ENCODE results near the gene PLP1.
"Not testable (repeated sequence)": the region's sequence is repeated elsewhere in the genome, so short reads cannot be mapped to it uniquely, and the experiment has no call there.

The PLP1 gene, protein sequence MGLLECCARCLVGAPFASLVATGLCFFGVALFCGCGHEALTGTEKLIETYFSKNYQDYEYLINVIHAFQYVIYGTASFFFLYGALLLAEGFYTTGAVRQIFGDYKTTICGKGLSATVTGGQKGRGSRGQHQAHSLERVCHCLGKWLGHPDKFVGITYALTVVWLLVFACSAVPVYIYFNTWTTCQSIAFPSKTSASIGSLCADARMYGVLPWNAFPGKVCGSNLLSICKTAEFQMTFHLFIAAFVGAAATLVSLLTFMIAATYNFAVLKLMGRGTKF

DNA sequence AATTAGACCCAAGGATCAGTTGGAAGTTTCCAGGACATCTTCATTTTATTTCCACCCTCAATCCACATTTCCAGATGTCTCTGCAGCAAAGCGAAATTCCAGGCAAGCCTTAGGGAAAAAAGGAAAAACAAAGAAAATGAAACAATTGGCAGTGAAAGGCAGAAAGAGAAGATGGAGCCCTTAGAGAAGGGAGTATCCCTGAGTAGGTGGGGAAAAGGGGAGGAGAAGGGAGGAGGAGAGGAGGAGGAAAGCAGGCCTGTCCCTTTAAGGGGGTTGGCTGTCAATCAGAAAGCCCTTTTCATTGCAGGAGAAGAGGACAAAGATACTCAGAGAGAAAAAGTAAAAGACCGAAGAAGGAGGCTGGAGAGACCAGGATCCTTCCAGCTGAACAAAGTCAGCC is at the start of gene PLP1:
Gene PLP1, plus strand, starts transcription at position 295 of the 400 bp plus-strand sequence. CDS start 156 bp downstream, outside the sequence.
- no peak for DNase-seq (ENCODE audit: low read depth in 2 of 2)

- no peak for DNase-seq (ENCODE audit: low read depth in 2 of 2)
Observed at GRCh38 chrX:103727115-103727514, 49.5 kb upstream of the PLP1 start.

- DNase-seq (ENCODE audit: low read depth in 2 of 2): no peak
Observed at GRCh38 chrX:103729015-103729414, 47.6 kb upstream of the PLP1 start.

DNA sequence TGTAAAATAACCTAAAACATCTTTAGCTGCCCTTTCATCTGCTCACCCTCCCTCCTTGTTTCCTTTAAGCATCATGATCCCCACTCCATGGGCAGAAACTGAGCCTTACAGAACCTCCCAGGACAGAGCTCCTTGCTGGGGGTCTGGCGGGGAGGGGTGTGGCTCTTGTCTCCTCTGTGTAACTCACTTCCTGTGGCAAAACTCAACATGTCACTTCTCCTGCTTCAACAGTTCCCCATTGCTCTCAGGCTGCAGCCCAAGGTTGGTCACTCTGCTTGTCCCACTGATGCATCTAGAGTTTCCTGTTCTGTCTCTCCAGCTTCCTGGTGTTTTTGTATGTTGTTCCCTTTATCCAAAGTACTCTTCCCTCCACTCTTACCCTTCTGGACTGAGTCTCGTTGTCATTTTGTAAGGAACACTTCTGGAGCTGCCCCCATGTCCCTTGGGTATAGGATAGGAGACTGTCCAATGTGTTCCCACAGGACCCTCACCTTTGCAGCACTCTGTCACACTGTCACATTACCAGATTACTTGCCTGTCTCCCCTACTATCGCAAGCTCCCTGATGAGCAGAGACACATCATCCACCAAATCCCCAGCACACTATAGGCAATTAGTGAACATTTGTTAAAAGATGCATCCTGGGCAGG is 46.4 kb upstream of the PLP1 start:
- DNase-seq (ENCODE audit: low read depth in 2 of 2): no peak

GRCh38 chrX:103730796-103731493 is 45.7 kb upstream of the PLP1 start:
- DNase-seq (ENCODE audit: low read depth in 2 of 2): no peak

GRCh38 chrX:103733017-103733416 is 43.6 kb upstream of the PLP1 start:
- DNase-seq (ENCODE audit: low read depth in 2 of 2): no peak

DNA sequence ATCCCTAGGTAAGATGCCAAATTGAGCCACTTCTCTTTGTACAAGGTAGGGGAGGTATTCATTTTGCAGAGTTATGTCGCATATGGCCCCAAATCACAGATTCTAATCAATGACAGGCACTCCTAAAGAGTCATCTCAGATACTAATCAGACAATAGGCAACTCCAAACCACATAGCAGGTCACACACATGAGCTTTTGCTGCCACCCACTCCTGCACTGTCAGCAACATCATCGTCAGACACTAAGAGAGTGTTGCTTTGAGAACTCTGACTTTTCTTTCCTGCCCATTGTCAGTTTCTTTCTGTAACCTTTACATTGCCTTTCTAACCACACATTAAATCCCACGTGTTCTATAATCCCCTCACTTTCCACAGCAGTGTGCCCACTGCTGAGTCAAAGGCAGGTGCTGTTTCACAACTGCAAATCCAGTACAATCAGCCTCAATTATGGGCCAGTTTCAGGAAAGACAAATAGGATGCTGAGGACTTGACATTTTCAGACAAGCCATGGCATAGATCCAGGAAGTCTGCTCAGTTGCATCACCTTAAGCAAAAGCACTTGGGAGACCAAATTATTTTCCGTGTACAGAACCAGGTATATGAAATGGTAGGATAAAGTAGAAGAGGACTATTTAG is 42.4 kb upstream of the PLP1 start:
- DNase-seq (ENCODE audit: low read depth in 2 of 2): no peak

DNA sequence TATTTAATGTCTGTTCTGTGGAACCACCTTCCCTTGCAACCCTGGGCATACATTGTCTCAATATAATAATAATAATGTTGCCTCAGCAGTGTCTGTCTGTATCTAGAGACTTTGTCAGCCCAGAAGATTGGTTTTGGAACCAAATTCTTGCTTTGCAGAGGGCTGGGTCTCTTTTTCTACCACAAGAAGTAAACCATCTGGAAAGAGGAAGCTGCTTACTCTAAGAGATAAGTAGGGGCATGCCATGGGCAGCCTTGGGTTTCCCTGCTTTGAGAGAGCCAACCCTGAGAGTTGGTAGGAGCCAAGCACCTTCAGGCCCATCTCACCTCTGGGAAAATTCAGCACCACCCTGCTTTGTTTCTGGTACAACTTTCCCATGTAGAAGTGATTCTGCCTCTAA is 38.9 kb upstream of the PLP1 start:
- no peak for DNase-seq (ENCODE audit: low read depth in 2 of 2)

DNA sequence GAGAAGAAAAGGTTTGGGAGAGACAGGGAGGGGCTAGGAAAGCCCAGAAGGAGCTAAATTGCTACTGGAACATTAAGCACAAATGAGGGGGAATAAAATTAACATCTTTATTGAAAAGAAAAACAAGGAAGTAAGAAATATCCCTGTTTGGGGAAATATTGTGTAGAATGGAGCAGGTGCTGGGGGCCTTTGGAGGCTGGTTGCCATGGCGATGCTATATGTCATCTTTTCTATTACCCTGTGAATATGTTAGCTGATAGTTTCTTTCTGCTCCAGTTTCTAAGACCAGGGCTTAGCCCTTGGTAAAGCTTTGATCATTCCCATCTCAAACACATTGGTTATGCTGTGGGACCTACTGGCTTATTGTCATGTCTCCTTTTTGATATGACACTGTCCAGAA is 37.2 kb upstream of the PLP1 start:
- DNase-seq (ENCODE audit: low read depth in 2 of 2): no peak

DNA sequence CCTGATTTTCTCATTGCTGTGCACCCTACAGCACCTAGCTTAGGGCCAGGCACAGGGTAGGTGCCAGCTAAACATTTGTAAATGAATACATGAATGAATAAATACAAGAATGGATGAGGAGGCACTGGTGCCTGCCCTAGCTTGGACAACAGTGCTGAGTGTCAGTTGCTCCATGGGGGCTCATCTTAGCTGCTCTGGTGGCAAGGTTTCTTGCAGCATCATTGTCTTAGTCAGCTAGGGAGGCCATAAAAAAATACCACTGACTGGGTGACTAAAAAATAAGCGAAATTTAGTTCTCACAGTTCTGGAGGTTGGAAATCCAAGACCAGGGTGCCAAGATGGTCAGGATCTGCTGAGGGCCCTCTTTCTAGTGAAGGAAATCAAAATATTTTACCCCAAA is 34.8 kb upstream of the PLP1 start:
- no peak for DNase-seq (ENCODE audit: low read depth in 2 of 2)

DNA sequence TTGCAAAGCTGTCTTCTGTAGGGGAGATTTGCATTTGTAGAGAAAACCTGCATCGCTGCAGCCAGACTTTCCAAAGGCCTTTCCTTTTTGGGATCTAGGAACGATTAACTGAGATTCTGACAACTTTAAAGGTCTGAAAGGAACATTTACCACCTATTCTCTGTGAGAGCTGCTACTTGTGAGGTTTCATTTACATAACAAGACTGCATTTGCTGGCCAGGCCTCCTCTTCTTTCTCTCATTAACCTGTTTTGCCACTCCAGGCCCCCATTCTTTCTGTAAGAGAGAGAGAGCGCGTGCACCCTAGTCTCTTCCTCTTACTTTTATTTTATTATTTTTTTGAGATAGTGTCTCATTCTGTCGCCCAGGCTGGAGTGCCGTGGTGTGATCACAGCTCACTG is 34.3 kb upstream of the PLP1 start:
- DNase-seq (ENCODE audit: low read depth in 2 of 2): no peak

- DNase-seq (ENCODE audit: low read depth in 2 of 2): no peak
Observed at GRCh38 chrX:103747163-103747562, 29.5 kb upstream of the PLP1 start.

GRCh38 chrX:103754401-103754800 is 22.2 kb upstream of the PLP1 start:
- DNase-seq (ENCODE audit: low read depth in 2 of 2): no peak

DNA sequence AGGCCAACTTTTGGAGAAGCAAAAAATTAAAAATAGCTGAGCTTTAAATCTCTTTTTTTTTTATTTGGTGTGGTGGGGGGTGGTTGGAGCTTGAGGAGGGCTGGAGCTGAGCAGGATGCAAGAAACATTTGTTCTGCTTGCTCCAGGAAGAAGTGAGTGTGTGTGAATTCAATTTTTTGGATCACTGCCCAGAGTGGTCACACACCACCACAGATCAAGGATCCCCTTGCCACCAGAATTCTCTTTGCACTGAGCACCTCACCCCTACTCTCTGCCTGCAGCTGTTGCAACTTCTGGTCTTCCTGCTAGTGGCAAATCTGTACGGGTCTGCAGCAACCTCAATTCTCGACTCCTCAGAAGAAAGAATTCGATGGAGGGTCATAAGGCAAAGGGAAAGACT is 19.9 kb upstream of the PLP1 start:
- no peak for DNase-seq (ENCODE audit: low read depth in 2 of 2)

- no peak for DNase-seq (ENCODE audit: low read depth in 2 of 2)
Observed at GRCh38 chrX:103758555-103758954, 18.1 kb upstream of the PLP1 start.

DNA sequence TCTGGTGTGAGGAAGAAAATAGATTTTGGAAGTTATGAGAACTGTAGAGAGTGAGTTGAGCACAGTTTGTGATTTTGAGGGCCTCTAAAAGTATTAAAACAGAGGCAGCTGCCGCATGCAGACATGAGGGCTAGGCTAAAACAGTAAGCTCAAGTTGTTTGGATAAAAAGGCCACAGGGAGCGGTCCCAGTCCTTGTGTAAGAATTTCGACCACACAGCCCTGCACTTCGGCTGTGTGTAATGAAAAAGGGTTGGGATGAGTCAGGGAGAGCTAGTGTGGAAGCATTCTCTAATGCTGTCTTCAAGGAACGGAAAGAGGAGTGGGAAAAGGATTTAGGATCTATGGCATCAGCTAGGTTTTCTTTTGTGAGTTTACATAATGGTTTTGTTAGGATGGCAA is 13.1 kb upstream of the PLP1 start:
- DNase-seq (ENCODE audit: low read depth in 2 of 2): not testable (repeated sequence)

DNA sequence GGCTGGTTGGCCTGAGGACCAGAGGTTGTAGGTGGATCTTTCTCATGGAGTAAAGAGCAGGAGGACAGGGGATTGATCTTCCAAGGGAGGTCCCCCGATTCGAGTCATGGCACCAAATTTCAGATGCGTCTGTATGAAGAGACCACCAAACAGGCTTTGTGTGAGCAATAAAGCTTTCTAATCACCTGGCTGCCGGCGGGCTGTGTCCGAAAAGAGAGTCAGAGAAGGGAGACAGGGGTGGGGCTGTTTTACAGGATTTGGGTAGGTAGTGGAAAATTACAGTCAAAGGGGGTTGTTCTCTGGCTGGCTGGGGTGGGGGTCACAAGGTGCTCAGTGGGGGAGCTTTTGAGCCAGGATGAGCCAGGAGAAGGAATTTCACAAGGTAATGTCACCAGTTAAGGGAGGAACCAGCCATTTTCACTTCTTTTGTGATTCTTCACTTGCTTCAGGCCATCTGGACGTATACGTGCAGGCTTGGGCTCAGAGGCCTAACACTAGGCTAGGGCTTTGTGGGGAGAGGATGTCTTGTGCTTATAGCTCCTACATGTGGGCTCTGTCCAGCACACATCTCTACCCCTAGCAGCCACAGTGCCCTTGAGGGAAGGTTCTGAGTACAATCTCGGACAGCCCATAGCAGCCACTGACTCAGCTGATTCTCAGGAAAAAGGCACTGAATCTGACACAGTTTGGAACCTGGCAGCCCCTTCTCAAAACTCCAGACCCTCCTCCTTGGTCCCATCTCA is 9.7 kb upstream of the PLP1 start:
- not testable (repeated sequence) for DNase-seq (ENCODE audit: low read depth in 2 of 2)

DNA sequence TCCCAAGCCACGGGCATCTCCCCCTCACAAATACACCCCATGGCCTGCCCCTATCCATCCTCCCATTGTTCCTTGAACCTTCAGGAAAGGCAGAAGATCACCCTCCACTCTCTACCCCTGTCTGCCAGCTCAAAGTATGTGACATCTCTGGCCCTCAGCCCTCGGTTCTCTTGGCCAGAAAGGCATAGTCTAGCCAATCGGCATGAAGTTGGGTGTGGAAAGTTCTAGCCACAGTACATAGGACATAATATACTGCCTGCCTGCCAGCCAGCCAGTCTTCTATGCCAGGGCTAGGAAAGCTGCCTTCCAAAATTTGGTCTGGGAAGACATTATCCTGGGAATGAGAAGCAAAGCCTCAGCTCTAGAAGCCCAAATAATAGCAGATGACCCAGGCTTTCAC is 3.2 kb upstream of the PLP1 start:
- DNase-seq (ENCODE audit: low read depth in 2 of 2): no peak

GRCh38 chrX:103774070-103774642 is 2.5 kb upstream of the PLP1 start:
- no peak for DNase-seq (ENCODE audit: low read depth in 2 of 2)

- DNase-seq (ENCODE audit: low read depth in 2 of 2): no peak
Observed at GRCh38 chrX:103779141-103779789, 2.6 kb downstream of the PLP1 start.

Data from stimulated activated CD4-positive, alpha-beta T cell treated with anti-CD3 and anti-CD28 coated beads, Interleukin-12 subunit alpha, Interleukin-12 subunit beta, amount 100 ng/mL, for 24 hours (primary cell).